GM18873 (cell line): ENCODE data around the gene CCDC13.
A peak's percentile ranks its signal among the peaks of the same experiment; 100 is the strongest.
"Not testable (repeated sequence)": the region's sequence is repeated elsewhere in the genome, so short reads cannot be mapped to it uniquely, and the experiment has no call there.

Experiments
- ATAC-seq: cut with Tn5 transposase; IDR thresholded peaks from one replicate; pipeline ENCODE4 v1.9.1; 2021; ENCODE audit warnings: mild to moderate bottlenecking, moderate library complexity, moderate number of reproducible peaks; ENCODE audit not compliant: unreplicated experiment, low FRiP score

Gene CCDC13

GRCh38 chr3:42772670-42773408 lies at the start of gene CCDC13:
TSS of gene CCDC13 (minus strand) at chr3:42773253. CDS start at chr3:42758345, 14,908 bp downstream.
- peak; percentile 93 for ATAC-seq

GRCh38 chr3:42822828-42823227 lies 49.8 kb upstream of the CCDC13 start:
- ATAC-seq: no peak

- no peak for ATAC-seq
Observed at GRCh38 chr3:42820746-42821051, 47.6 kb upstream of the CCDC13 start.

GRCh38 chr3:42819351-42819965 lies 46.4 kb upstream of the CCDC13 start:
- no peak for ATAC-seq

GRCh38 chr3:42815826-42816225 lies 42.8 kb upstream of the CCDC13 start:
- no peak for ATAC-seq

GRCh38 chr3:42814914-42815507 lies 42.0 kb upstream of the CCDC13 start:
- ATAC-seq: no peak

- no peak for ATAC-seq
Observed at GRCh38 chr3:42814246-42814645, 41.2 kb upstream of the CCDC13 start.

- not testable (repeated sequence) for ATAC-seq
Observed at GRCh38 chr3:42811118-42811883, 38.2 kb upstream of the CCDC13 start.

GRCh38 chr3:42810706-42811105 lies 37.7 kb upstream of the CCDC13 start:
- not testable (repeated sequence) for ATAC-seq

GRCh38 chr3:42809202-42809601 lies 36.1 kb upstream of the CCDC13 start, which contains the start of gene ACKR2:
TSS of gene ACKR2 (plus strand) at chr3:42809445. CDS start at chr3:42864503, 55,058 bp downstream.
- no peak for ATAC-seq

GRCh38 chr3:42807929-42808328 lies 34.9 kb upstream of the CCDC13 start:
- no peak for ATAC-seq

- ATAC-seq: no peak
Observed at GRCh38 chr3:42805141-42805821, 32.2 kb upstream of the CCDC13 start.

GRCh38 chr3:42804831-42805132 lies 31.7 kb upstream of the CCDC13 start:
- no peak for ATAC-seq

GRCh38 chr3:42804106-42804830 lies 31.2 kb upstream of the CCDC13 start, which contains the start of gene HIGD1A:
TSS of gene HIGD1A (minus strand) at chr3:42804490. CDS start at chr3:42794253, 10,237 bp downstream.
- ATAC-seq: peak; percentile 97

GRCh38 chr3:42803414-42804105 lies 30.5 kb upstream of the CCDC13 start:
- ATAC-seq: peak; percentile 21

- no peak for ATAC-seq
Observed at GRCh38 chr3:42802876-42803413, 29.9 kb upstream of the CCDC13 start.

- ATAC-seq: no peak
Observed at GRCh38 chr3:42801784-42802183, 28.7 kb upstream of the CCDC13 start.

- no peak for ATAC-seq
Observed at GRCh38 chr3:42801048-42801620, 28.1 kb upstream of the CCDC13 start.

GRCh38 chr3:42800251-42800650 lies 27.2 kb upstream of the CCDC13 start:
- ATAC-seq: no peak
